ENCODE measurements around the gene MYBPHL. TPM values are rescaled to one million over a fixed set of nuclear protein-coding genes. Genes with fewer than 3 reads are reported as not detected.
A peak's percentile ranks its signal among the peaks of the same experiment; 100 is the strongest.

Gene MYBPHL
- total RNA-seq, 1 donor from 2014 or later: not detected

DNA sequence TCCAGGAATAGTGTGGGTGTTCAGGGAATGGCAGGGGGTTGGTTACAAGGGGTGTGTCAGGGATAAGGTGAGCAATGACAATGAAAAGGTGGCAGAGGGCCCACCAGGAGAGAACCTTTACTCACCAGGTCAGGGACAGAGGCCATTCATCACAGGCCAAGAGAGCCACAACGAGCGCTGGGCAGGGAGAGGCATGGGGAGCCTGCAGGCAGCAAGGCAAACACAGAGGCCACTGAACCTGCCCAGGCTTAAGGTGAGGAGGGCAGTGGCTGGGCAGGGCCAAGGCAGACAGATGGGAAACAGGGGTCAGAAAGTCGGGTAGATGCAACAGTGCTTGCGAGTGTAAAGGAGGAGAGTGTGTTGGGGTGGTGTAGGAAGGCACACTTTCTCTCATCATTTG is 28.3 kb upstream of the MYBPHL start:
- no peak overlapping the region for H3K4me3 Mint-ChIP-seq (ENCODE audit: unreplicated experiment)
- H3K9me3 Mint-ChIP-seq (ENCODE audit: unreplicated experiment): no peaks in the 10 kb centered on the region
- peak overlapping the region; percentile 45 for H3K27ac Mint-ChIP-seq (ENCODE audit: unreplicated experiment)
- peaks cover 62% of the 10 kb centered on the region for H3K36me3 Mint-ChIP-seq (ENCODE audit: low read depth, unreplicated experiment)
- H3K27me3 Mint-ChIP-seq (ENCODE audit: unreplicated experiment): no peaks in the 10 kb centered on the region
- no peaks in the 10 kb centered on the region for H3K4me1 Mint-ChIP-seq (ENCODE audit: unreplicated experiment)
- TF ChIP-seq, protein P1, sequence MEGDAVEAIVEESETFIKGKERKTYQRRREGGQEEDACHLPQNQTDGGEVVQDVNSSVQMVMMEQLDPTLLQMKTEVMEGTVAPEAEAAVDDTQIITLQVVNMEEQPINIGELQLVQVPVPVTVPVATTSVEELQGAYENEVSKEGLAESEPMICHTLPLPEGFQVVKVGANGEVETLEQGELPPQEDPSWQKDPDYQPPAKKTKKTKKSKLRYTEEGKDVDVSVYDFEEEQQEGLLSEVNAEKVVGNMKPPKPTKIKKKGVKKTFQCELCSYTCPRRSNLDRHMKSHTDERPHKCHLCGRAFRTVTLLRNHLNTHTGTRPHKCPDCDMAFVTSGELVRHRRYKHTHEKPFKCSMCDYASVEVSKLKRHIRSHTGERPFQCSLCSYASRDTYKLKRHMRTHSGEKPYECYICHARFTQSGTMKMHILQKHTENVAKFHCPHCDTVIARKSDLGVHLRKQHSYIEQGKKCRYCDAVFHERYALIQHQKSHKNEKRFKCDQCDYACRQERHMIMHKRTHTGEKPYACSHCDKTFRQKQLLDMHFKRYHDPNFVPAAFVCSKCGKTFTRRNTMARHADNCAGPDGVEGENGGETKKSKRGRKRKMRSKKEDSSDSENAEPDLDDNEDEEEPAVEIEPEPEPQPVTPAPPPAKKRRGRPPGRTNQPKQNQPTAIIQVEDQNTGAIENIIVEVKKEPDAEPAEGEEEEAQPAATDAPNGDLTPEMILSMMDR (IDR thresholded peaks at IDR 0.05; ENCODE audit: unreplicated experiment): no peak
- no peak for DNase-seq (ENCODE audit: low spot score)

DNA sequence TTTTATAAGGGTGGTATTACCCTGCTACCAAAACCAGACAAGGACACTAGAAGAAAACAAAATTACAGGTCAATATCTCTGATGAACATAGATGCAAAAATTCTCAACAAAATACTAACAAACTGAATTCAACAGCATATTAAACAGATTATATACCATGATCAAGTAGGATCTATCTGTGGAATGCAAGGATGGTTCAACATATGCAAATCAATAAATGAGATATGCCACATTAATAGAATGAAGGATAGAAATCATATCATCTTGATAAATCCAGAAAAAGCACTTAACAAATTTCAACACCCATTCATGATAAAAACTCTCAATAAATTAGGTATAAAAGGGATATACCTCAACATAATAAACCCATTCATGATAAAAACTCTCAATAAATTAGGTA is 24.3 kb upstream of the MYBPHL start:
- peaks cover 53% of the 10 kb centered on the region for H3K36me3 Mint-ChIP-seq (ENCODE audit: low read depth, unreplicated experiment)
- H3K9me3 Mint-ChIP-seq (ENCODE audit: unreplicated experiment): no peaks in the 10 kb centered on the region
- H3K4me3 Mint-ChIP-seq (ENCODE audit: unreplicated experiment): no peak overlapping the region

DNA sequence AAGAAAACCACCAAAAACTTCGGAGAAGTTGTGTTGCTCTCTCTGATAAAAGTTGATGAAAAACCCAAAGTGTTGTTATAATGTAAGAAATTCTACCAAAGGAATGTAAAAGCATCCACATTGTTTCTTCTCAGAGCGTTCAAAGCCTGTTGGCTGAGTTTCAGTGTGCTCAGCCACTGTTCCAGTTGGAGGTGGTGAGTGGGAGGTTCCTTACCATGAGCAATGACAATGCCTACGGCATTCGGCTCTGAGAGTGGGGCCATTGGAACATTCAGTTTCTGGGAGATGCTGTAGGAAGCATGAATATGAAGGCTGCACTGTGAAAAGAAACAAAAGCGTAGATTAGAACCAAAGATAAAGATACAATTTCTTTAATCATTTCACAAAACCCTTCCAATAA is 20.5 kb upstream of the MYBPHL start:
- Mint-ChIP-seq H3K9me3 (ENCODE audit: unreplicated experiment) (no peaks in the 10 kb centered on the region), H3K4me1 (ENCODE audit: unreplicated experiment) (no peaks in the 10 kb centered on the region), H3K27me3 (ENCODE audit: unreplicated experiment) (peaks cover 1% of the 10 kb centered on the region), H3K27ac (ENCODE audit: unreplicated experiment) (no peak overlapping the region), H3K36me3 (ENCODE audit: low read depth, unreplicated experiment) (peaks cover 24% of the 10 kb centered on the region), H3K4me3 (ENCODE audit: unreplicated experiment) (no peak overlapping the region)
- no peak for DNase-seq (ENCODE audit: low spot score)
- TF ChIP-seq, protein P1 (IDR thresholded peaks at IDR 0.05; ENCODE audit: unreplicated experiment): no peak

More for the DNA sequence above, 24.3 kb upstream of the MYBPHL start:
- TF ChIP-seq, protein P1 (IDR thresholded peaks at IDR 0.05; ENCODE audit: unreplicated experiment): no peak
- Mint-ChIP-seq H3K4me1 (ENCODE audit: unreplicated experiment) (no peaks in the 10 kb centered on the region), H3K27me3 (ENCODE audit: unreplicated experiment) (no peaks in the 10 kb centered on the region), H3K27ac (ENCODE audit: unreplicated experiment) (no peak overlapping the region)
- DNase-seq (ENCODE audit: low spot score): no peak

DNA sequence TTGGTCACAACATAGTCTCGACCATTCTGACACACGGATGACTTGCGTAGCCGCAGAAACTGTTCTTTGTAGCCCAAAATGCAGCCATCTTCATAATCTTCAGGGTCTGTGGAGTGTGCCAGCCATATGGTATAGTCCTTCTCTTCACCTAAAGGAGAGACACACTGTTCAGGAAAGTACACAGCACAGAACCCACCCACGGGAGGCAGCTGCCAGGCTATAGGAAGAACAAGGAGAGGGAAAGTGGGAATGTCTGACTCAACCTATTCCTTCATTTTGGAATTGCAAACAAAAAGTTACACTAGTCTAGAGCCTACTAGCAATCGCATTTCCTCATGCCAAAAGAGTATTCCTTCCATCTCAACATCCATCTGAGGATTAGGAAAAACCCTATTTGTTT is 16.2 kb upstream of the MYBPHL start:
- H3K36me3 Mint-ChIP-seq (ENCODE audit: low read depth, unreplicated experiment): peaks cover 30% of the 10 kb centered on the region
- H3K27ac Mint-ChIP-seq (ENCODE audit: unreplicated experiment): no peak overlapping the region

DNA sequence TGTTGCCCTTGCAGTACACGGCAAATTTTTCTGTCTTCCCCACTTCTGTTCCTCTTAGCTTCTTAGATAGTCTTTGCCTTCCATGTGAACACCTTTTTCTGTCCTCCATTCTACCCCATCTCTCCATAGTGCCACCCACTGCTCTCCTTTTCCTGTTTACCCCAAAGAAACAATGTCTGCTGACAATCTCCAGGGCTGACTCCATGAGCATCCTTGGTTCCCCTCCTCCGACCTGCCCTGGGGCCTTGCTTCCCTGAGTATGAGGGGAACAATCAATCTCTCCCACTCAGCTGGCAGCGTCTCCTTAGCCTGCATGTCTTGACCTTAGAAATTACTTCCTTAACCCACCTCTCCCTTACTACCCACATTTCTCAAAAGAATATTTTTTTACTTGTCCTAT is 12.3 kb upstream of the MYBPHL start:
- peaks cover 6% of the 10 kb centered on the region for H3K4me1 Mint-ChIP-seq (ENCODE audit: unreplicated experiment)
- H3K27ac Mint-ChIP-seq (ENCODE audit: unreplicated experiment): peak overlapping the region; percentile 44
- peaks cover 42% of the 10 kb centered on the region for H3K36me3 Mint-ChIP-seq (ENCODE audit: low read depth, unreplicated experiment)
- no peaks in the 10 kb centered on the region for H3K9me3 Mint-ChIP-seq (ENCODE audit: unreplicated experiment)
- H3K4me3 Mint-ChIP-seq (ENCODE audit: unreplicated experiment): peak overlapping the region; percentile 3
- TF ChIP-seq, protein P1 (IDR thresholded peaks at IDR 0.05; ENCODE audit: unreplicated experiment): no peak
- no peak for DNase-seq (ENCODE audit: low spot score)
- peaks cover 2% of the 10 kb centered on the region for H3K27me3 Mint-ChIP-seq (ENCODE audit: unreplicated experiment)

More for the DNA sequence above, 16.2 kb upstream of the MYBPHL start:
- no peak overlapping the region for H3K4me3 Mint-ChIP-seq (ENCODE audit: unreplicated experiment)
- peaks cover 6% of the 10 kb centered on the region for H3K4me1 Mint-ChIP-seq (ENCODE audit: unreplicated experiment)
- H3K9me3 Mint-ChIP-seq (ENCODE audit: unreplicated experiment): no peaks in the 10 kb centered on the region
- TF ChIP-seq, protein P1 (IDR thresholded peaks at IDR 0.05; ENCODE audit: unreplicated experiment): no peak
- no peak for DNase-seq (ENCODE audit: low spot score)
- H3K27me3 Mint-ChIP-seq (ENCODE audit: unreplicated experiment): peaks cover 3% of the 10 kb centered on the region
